B cell (primary cell): ENCODE data around the gene TEX28. TPM values are rescaled to one million over a fixed set of nuclear protein-coding genes. Genes with fewer than 3 reads are reported as not detected.

ENCODE experiments used
- ATAC-seq: fragments of 200-7000 bp; cut with Tn5 transposase; one replicate; pipeline ENCODE4 v1.10.0; 2021; ENCODE audit warnings: low read depth, mild to moderate bottlenecking, moderate number of reproducible peaks, moderate library complexity
- CTCF ChIA-PET: fragments of 350-600 bp; sonication (Branson Sonifier 250); formaldehyde crosslinking; loops from one replicate; lab custom pipeline; 2021; ENCODE audit warnings: antibody characterized with exemption, inconsistent platforms; lab: Charles Lee
- POLR2A ChIA-PET: fragments of 350-600 bp; sonication (Branson Sonifier 250); formaldehyde crosslinking; loops from one replicate; lab custom pipeline; 2021; ENCODE audit warnings: antibody characterized with exemption; lab: Charles Lee
- DNase-seq: peaks from one replicate; pipeline ENCODE4 v3.0.0; 2013
- H2AFZ ChIP-seq: 2 replicates; pipeline ENCODE4 v1.6.1; 2012; ENCODE audit warnings: mild to moderate bottlenecking, low read depth, low read length; ENCODE audit not compliant: insufficient read depth, poor library complexity, severe bottlenecking
- H3K27ac ChIP-seq, 2 donors: 1 replicate in 1 of 2; 2 replicates in 1 of 2; pipeline ENCODE4 v1.5.1; 2012 to 2013; ENCODE audit warnings: low read length in 2 of 2, mild to moderate bottlenecking in 2 of 2, moderate library complexity in 1 of 2
- H3K27me3 ChIP-seq, 4 experiments: fragments of 200-600 bp in 1 of 4; sonication (generic) in 1 of 4; replicated peaks in 1 of 4; 1 replicate in 2 of 4; 2 replicates in 2 of 4; pipeline versions ENCODE4 v1.6.1 to v1.7.0; 2013 to 2016; ENCODE audit warnings: low read length in 3 of 4, mild to moderate bottlenecking in 2 of 4, mixed read lengths in 1 of 4, moderate library complexity in 1 of 4; ENCODE audit not compliant: insufficient read depth in 4 of 4, control insufficient read depth in 3 of 4; ENCODE audit errors: control extremely low read depth in 1 of 4
- H3K36me3 ChIP-seq, 2 experiments: replicated peaks in 1 of 2; 1 replicate in 1 of 2; 2 replicates in 1 of 2; pipeline versions ENCODE4 v1.6.1 to v1.7.1; 2013; ENCODE audit warnings: low read length in 1 of 2; ENCODE audit not compliant: insufficient read depth in 2 of 2, control insufficient read depth in 1 of 2; ENCODE audit errors: control extremely low read depth in 1 of 2, extremely low read depth in 1 of 2
- H3K4me1 ChIP-seq, 2 donors: fragments of 200-600 bp in 1 of 2; sonication (generic) in 1 of 2; 1 replicate in 1 of 2; 2 replicates in 1 of 2; pipeline versions ENCODE4 v1.5.1 to v1.6.1; 2013 to 2017; ENCODE audit warnings: low read length in 2 of 2; ENCODE audit not compliant: control insufficient read depth in 2 of 2, insufficient read depth in 2 of 2
- H3K4me2 ChIP-seq: replicated peaks from 2 replicates; pipeline ENCODE3; 2012; ENCODE audit warnings: mild to moderate bottlenecking, low read depth, low read length; ENCODE audit not compliant: poor library complexity, severe bottlenecking
- H3K4me3 ChIP-seq, 5 experiments: fragments of 200-600 bp in 1 of 5; sonication (generic) in 1 of 5; 1 replicate in 3 of 5; 2 replicates in 2 of 5; pipeline versions ENCODE4 v1.5.1 to v1.7.0; 2011 to 2016; ENCODE audit warnings: low read length in 4 of 5, mild to moderate bottlenecking in 4 of 5, low read depth in 2 of 5, control low read depth in 1 of 5, moderate library complexity in 1 of 5; ENCODE audit not compliant: insufficient read depth in 1 of 5; ENCODE audit errors: control extremely low read depth in 1 of 5, extremely low read depth in 1 of 5
- H3K79me2 ChIP-seq: fragments of 200-600 bp; sonication (generic); one replicate; pipeline ENCODE4 v1.6.0; 2016; ENCODE audit warnings: low read length; ENCODE audit not compliant: control insufficient read depth, insufficient read depth
- H3K9ac ChIP-seq: fragments of 200-600 bp; sonication (generic); 2 replicates; pipeline ENCODE4 v1.6.1; 2017; ENCODE audit warnings: mild to moderate bottlenecking, low read length, moderate library complexity
- H3K9me3 ChIP-seq, 3 donors: one replicate each; pipeline versions ENCODE4 v1.6.1 to v1.7.1; 2013; ENCODE audit warnings: low read length in 2 of 3; ENCODE audit not compliant: control insufficient read depth in 2 of 3, insufficient read depth in 1 of 3; ENCODE audit errors: control extremely low read depth in 1 of 3
- H4K20me1 ChIP-seq: 2 replicates; pipeline ENCODE4 v1.6.0; 2012; ENCODE audit warnings: mild to moderate bottlenecking, low read length; ENCODE audit not compliant: insufficient read depth, control insufficient read depth, poor library complexity, severe bottlenecking
- H3K27ac Mint-ChIP-seq: one replicate; pipeline ENCODE4 v1.8.0; 2021; ENCODE audit warnings: mixed read lengths
- H3K27me3 Mint-ChIP-seq: one replicate; pipeline ENCODE4 v1.8.0; 2021; ENCODE audit warnings: mixed read lengths
- H3K4me1 Mint-ChIP-seq: one replicate; pipeline ENCODE4 v1.8.0; 2021; ENCODE audit warnings: mixed read lengths
- H3K4me3 Mint-ChIP-seq: one replicate; pipeline ENCODE4 v1.8.0; 2021; ENCODE audit warnings: mixed read lengths
- H3K9me3 Mint-ChIP-seq: one replicate; pipeline ENCODE4 v1.8.0; 2022; ENCODE audit warnings: mixed read lengths; ENCODE audit not compliant: insufficient read depth
- CTCF ChIP-seq: fragments of 200-600 bp; IDR thresholded peaks from one replicate; pipeline ENCODE4 v1.8.0; 2022; ENCODE audit warnings: antibody characterized with exemption, mild to moderate bottlenecking
- EZH2 ChIP-seq: IDR thresholded peaks from 2 replicates; pipeline ENCODE4 v1.6.1; 2012; ENCODE audit warnings: borderline replicate concordance, low read depth, mild to moderate bottlenecking, moderate library complexity, low read length; ENCODE audit not compliant: insufficient read depth, poor library complexity, severe bottlenecking
- WGBS: methylation state at CpG from one replicate; pipeline ENCODE4 v1.1.5; 2013; ENCODE audit warnings: missing lambda C conversion rate; ENCODE audit not compliant: insufficient coverage; 5-methylcytosine and 5-hydroxymethylcytosine counted together
- intact Hi-C: fragments of 100-400 bp; cut with micrococcal nuclease; formaldehyde crosslinking; loops from one replicate; pipeline ENCODE4 v1.10.0; 2022
- polyA plus RNA-seq: library from polyadenylated mRNA; depleted of rRNA; stranded (reverse); fragments of >200 nt; gene quantifications from 2 replicates; pipeline ENCODE4 v1.2.3, GENCODE V29; 2012
- total RNA-seq, 2 donors: library from RNA; stranded (reverse); fragments of 120-200 nt in 1 of 2; gene quantifications; 1 replicate in 1 of 2; 2 replicates in 1 of 2; pipeline versions ENCODE4 v1.2.3 to v1.2.4, GENCODE V29; 2013 to 2022

Gene TEX28
- total and polyA plus RNA-seq, 2 donors (not counting 1 experiment from before 2014, with no cell fraction given) = not detected

- DNase-seq (no peak), ATAC-seq (no peak)
- Histone ChIP-seq H2AFZ (no peak overlapping the region), H3K79me2 (no peaks in the 10 kb centered on the region), H3K4me1 (peaks cover 32 to 36% of the 10 kb centered on the region in 2 donors), H3K36me3 (no peaks in the 10 kb centered on the region), H3K4me2 (no peak overlapping the region), H3K9ac (no peak overlapping the region), H3K4me3 (no peak overlapping the region), H4K20me1 (no peaks in the 10 kb centered on the region), H3K9me3 (no peaks in the 10 kb centered on the region), H3K27me3 (no peaks in the 10 kb centered on the region), H3K27ac (no peak overlapping the region)
- H3K27ac Mint-ChIP-seq = no peak overlapping the region
- POLR2A ChIA-PET = no interaction called here
- H3K4me1 Mint-ChIP-seq = peaks cover 41% of the 10 kb centered on the region
- 90% methylated on average over 2 of the region's 10 CpGs for WGBS
- H3K27me3 Mint-ChIP-seq = no peaks in the 10 kb centered on the region
- CTCF ChIA-PET = interaction anchor here (0.7 to 1.2 kb wide), 3 partner anchors 31 to 190 kb away, joined by 3 read pairs; no protein-coding TSS in a partner anchor
- intact Hi-C loops = no loop called here
- no peak overlapping the region for H3K4me3 Mint-ChIP-seq
- no peaks in the 10 kb centered on the region for H3K9me3 Mint-ChIP-seq
- TF ChIP-seq EZH2 (no peak), CTCF (no peak)
Measured at GRCh38 chrX:154329294-154329693, 34.4 kb upstream of the TEX28 start.

- no peak overlapping the region for H3K4me2 ChIP-seq
- TF ChIP-seq CTCF = no peak
- no peak for TF ChIP-seq EZH2
- no peaks in the 10 kb centered on the region for H3K9me3 ChIP-seq
- Mint-ChIP-seq H3K27me3 (no peaks in the 10 kb centered on the region), H3K4me3 (no peak overlapping the region), H3K27ac (peak overlapping the region; percentile 37), H3K9me3 (no peaks in the 10 kb centered on the region), H3K4me1 (peaks cover 34% of the 10 kb centered on the region)
- DNase-seq (no peak), ATAC-seq (no peak)
- H3K27ac ChIP-seq = no peak overlapping the region
- H3K79me2 ChIP-seq = no peaks in the 10 kb centered on the region
- H3K4me1 ChIP-seq = peaks cover 26 to 30% of the 10 kb centered on the region in 2 donors
- no peaks in the 10 kb centered on the region for H3K27me3 ChIP-seq
- no peak overlapping the region for H3K4me3 ChIP-seq
- no peaks in the 10 kb centered on the region for H4K20me1 ChIP-seq
- ChIA-PET CTCF (interaction anchor here (1.1 to 1.2 kb wide), 2 partner anchors 30 to 45 kb away, joined by 3 read pairs; no protein-coding TSS in a partner anchor), POLR2A (no interaction called here)
- intact Hi-C loops = no loop called here
- no peak overlapping the region for H2AFZ ChIP-seq
- no peaks in the 10 kb centered on the region for H3K36me3 ChIP-seq
- H3K9ac ChIP-seq = no peak overlapping the region
- WGBS = 90% methylated on average over 5 of the region's 5 CpGs
Measured at GRCh38 chrX:154328646-154329045, 33.7 kb upstream of the TEX28 start.
